ACHN (cell line): Measurements from ENCODE around the gene DOCK2.
"Not testable (repeated sequence)": the region's sequence is repeated elsewhere in the genome, so short reads cannot be mapped to it uniquely, and the experiment has no call there.

Experiments used
- DNase-seq: peaks from one replicate; pipeline ENCODE4 v3.0.0-alpha.2; 2015
- in situ Hi-C: cut with HindIII; loops from 2 replicates; pipeline ENCODE4 v1.10.0; 2017; ENCODE audit warnings: low sequenced_read_pairs, low pct_ligation_motif_present, low pct_unique_long_range_greater_than_20kb

The DOCK2 gene

GRCh38 chr5:169798906-169799660 is 162.0 kb downstream of the DOCK2 start:
- in situ Hi-C loops = no loop called here
- DNase-seq = no peak

- in situ Hi-C loops = no loop called here
- DNase-seq = no peak
Measured at GRCh38 chr5:169801324-169801777, 164.3 kb downstream of the DOCK2 start.

GRCh38 chr5:169801781-169802180 is 164.7 kb downstream of the DOCK2 start:
- DNase-seq = no peak
- in situ Hi-C loops = no loop called here

- DNase-seq = no peak
- in situ Hi-C loops = no loop called here
Measured at GRCh38 chr5:169803077-169803981, 166.3 kb downstream of the DOCK2 start.

- in situ Hi-C loops = no loop called here
- no peak for DNase-seq
Measured at GRCh38 chr5:169804861-169805260, 167.8 kb downstream of the DOCK2 start.

GRCh38 chr5:169805527-169805934 is 168.5 kb downstream of the DOCK2 start:
- DNase-seq = no peak
- in situ Hi-C loops = no loop called here

GRCh38 chr5:169805937-169806700 is 169.0 kb downstream of the DOCK2 start:
- no peak for DNase-seq
- in situ Hi-C loops = no loop called here

- in situ Hi-C loops = no loop called here
- no peak for DNase-seq
Measured at GRCh38 chr5:169808118-169808581, 171.1 kb downstream of the DOCK2 start.

GRCh38 chr5:169808880-169809279 is 171.8 kb downstream of the DOCK2 start:
- DNase-seq, in situ Hi-C loops: not testable (repeated sequence)

- no peak for DNase-seq
- in situ Hi-C loops = no loop called here
Measured at GRCh38 chr5:169809281-169809680, 172.2 kb downstream of the DOCK2 start.

GRCh38 chr5:169810524-169810923 is 173.4 kb downstream of the DOCK2 start:
- no peak for DNase-seq
- in situ Hi-C loops = no loop called here

- DNase-seq = no peak
- in situ Hi-C loops = no loop called here
Measured at GRCh38 chr5:169811023-169811422, 173.9 kb downstream of the DOCK2 start.

- no peak for DNase-seq
- in situ Hi-C loops = no loop called here
Measured at GRCh38 chr5:169811680-169812079, 174.6 kb downstream of the DOCK2 start.

GRCh38 chr5:169812786-169813185 is 175.7 kb downstream of the DOCK2 start:
- in situ Hi-C loops = no loop called here
- DNase-seq = no peak

GRCh38 chr5:169814045-169814444 is 177.0 kb downstream of the DOCK2 start:
- in situ Hi-C loops = no loop called here
- DNase-seq = no peak

GRCh38 chr5:169814522-169814921 is 177.4 kb downstream of the DOCK2 start:
- DNase-seq = no peak
- in situ Hi-C loops = no loop called here

- DNase-seq = no peak
- in situ Hi-C loops = no loop called here
Measured at GRCh38 chr5:169817031-169817430, 180.0 kb downstream of the DOCK2 start.

GRCh38 chr5:169826618-169827017 is 189.5 kb downstream of the DOCK2 start:
- peak; percentile 16 for DNase-seq
- in situ Hi-C loops = no loop called here

- in situ Hi-C loops = no loop called here
- DNase-seq = no peak
Measured at GRCh38 chr5:169827769-169828168, 190.7 kb downstream of the DOCK2 start.
